HEK293T (cell line): ENCODE data around the gene PPM1N.
A peak's percentile ranks its signal among the peaks of the same experiment; 100 is the strongest.

Source experiments
- CTCF ChIA-PET: fragments of 350-600 bp; formaldehyde crosslinking; extraction: SDS; loops from one replicate; lab custom pipeline; 2021; ENCODE audit warnings: antibody characterized with exemption, inconsistent platforms; lab: Yijun Ruan, JAX
- POLR2A ChIA-PET: fragments of 350-600 bp; formaldehyde crosslinking; extraction: SDS; loops from one replicate; lab custom pipeline; 2020; ENCODE audit warnings: antibody characterized with exemption, inconsistent platforms; lab: Yijun Ruan, JAX
- DNase-seq: peaks from one replicate; pipeline ENCODE4 v3.0.0; 2012; ENCODE audit warnings: mixed read lengths; ENCODE audit errors: extremely low spot score
- ARNT ChIP-seq: fragments of 450-650 bp; IDR thresholded peaks from 2 replicates; pipeline ENCODE4 v1.6.1; 2017; ENCODE audit warnings: mild to moderate bottlenecking
- BHLHE40 ChIP-seq: fragments of 450-650 bp; IDR thresholded peaks from 2 replicates; pipeline ENCODE4 v1.6.1; 2016; ENCODE audit warnings: mild to moderate bottlenecking, moderate library complexity, borderline replicate concordance
- CTBP1 ChIP-seq: fragments of 450-650 bp; IDR thresholded peaks from 2 replicates; pipeline ENCODE4 v1.6.1; 2016; ENCODE audit warnings: borderline replicate concordance
- ELF4 ChIP-seq: fragments of 450-650 bp; IDR thresholded peaks from 2 replicates; pipeline ENCODE4 v1.6.1; 2017; ENCODE audit warnings: antibody characterized with exemption
- FOXA1 ChIP-seq: fragments of 450-650 bp; IDR thresholded peaks from 2 replicates; pipeline ENCODE4 v1.6.1; 2016; ENCODE audit warnings: mild to moderate bottlenecking
- FOXK2 ChIP-seq: fragments of 450-650 bp; IDR thresholded peaks from 2 replicates; pipeline ENCODE4 v1.6.1; 2016; ENCODE audit warnings: mild to moderate bottlenecking
- FOXM1 ChIP-seq: fragments of 450-650 bp; IDR thresholded peaks from 2 replicates; pipeline ENCODE4 v1.6.1; 2017; ENCODE audit warnings: mild to moderate bottlenecking, borderline replicate concordance
- HDGF ChIP-seq: fragments of 450-650 bp; IDR thresholded peaks from 2 replicates; pipeline ENCODE4 v1.6.1; 2017; ENCODE audit warnings: antibody characterized with exemption, borderline replicate concordance
- L3MBTL2 ChIP-seq: fragments of 450-650 bp; conservative IDR thresholded peaks from 2 replicates; pipeline ENCODE4 v1.6.1; 2016; ENCODE audit warnings: mild to moderate bottlenecking
- LEF1 ChIP-seq: fragments of 450-650 bp; IDR thresholded peaks from 2 replicates; pipeline ENCODE4 v1.6.1; 2017; ENCODE audit warnings: mild to moderate bottlenecking, borderline replicate concordance
- NFRKB ChIP-seq: fragments of 450-650 bp; IDR thresholded peaks from 2 replicates; pipeline ENCODE4 v1.6.1; 2016; ENCODE audit warnings: mild to moderate bottlenecking, moderate library complexity
- PKNOX1 ChIP-seq: fragments of 450-650 bp; IDR thresholded peaks from 2 replicates; pipeline ENCODE4 v1.6.1; 2016
- SP1 ChIP-seq: fragments of 450-650 bp; IDR thresholded peaks from 2 replicates; pipeline ENCODE4 v1.6.1; 2017
- SUZ12 ChIP-seq: fragments of 450-650 bp; IDR thresholded peaks from 2 replicates; pipeline ENCODE4 v1.6.1; 2016; ENCODE audit warnings: mild to moderate bottlenecking
- TARDBP ChIP-seq: fragments of 450-650 bp; IDR thresholded peaks from 2 replicates; pipeline ENCODE4 v1.6.1; 2016
- ZNF384 ChIP-seq: fragments of 450-650 bp; IDR thresholded peaks from 2 replicates; pipeline ENCODE4 v1.6.1; 2016

Gene PPM1N

GRCh38 chr19:45455707-45456499, 42.3 kb upstream of the PPM1N start:
- ChIA-PET POLR2A (interaction anchor here (0.8 to 1.2 kb wide), 4 partner anchors 12 to 16 kb away, joined by 3 to 4 read pairs (median 4); partner anchors contain the start of gene FOSB), CTCF (interaction anchor here (0.6 kb wide), 1 partner anchor 22 kb away, joined by 3 read pairs; no protein-coding TSS in a partner anchor)
- TF ChIP-seq FOXM1 = no peak
- TF ChIP-seq PKNOX1 = no peak
- no peak for TF ChIP-seq BHLHE40
- TF ChIP-seq HDGF = no peak
- no peak for TF ChIP-seq TARDBP
- no peak for TF ChIP-seq FOXA1
- DNase-seq = peak; percentile 56

GRCh38 chr19:45456500-45456815, 41.8 kb upstream of the PPM1N start:
- ChIA-PET POLR2A (interaction anchor here (1.0 to 1.2 kb wide), 2 partner anchors 11 to 17 kb away, joined by 3 to 4 read pairs; partner anchors contain the start of gene FOSB), CTCF (interaction anchor here (0.7 kb wide), 1 partner anchor 54 kb away, joined by 6 read pairs; no protein-coding TSS in a partner anchor)
- TF ChIP-seq LEF1 (no peak), ELF4 (no peak), FOXA1 (no peak), ARNT (no peak), BHLHE40 (no peak), HDGF (no peak), FOXK2 (no peak), SUZ12 (no peak), SP1 (no peak), ZNF384 (no peak), CTBP1 (no peak), NFRKB (no peak), TARDBP (no peak), PKNOX1 (no peak), L3MBTL2 (no peak), FOXM1 (no peak)
- no peak for DNase-seq

- ChIA-PET CTCF (no interaction called here), POLR2A (no interaction called here)
- TF ChIP-seq FOXA1 (no peak), BHLHE40 (no peak), ZNF384 (no peak), ELF4 (no peak), PKNOX1 (no peak), SUZ12 (no peak), LEF1 (no peak), HDGF (no peak), CTBP1 (no peak), SP1 (no peak), L3MBTL2 (no peak), FOXK2 (no peak), ARNT (no peak)
- no peak for DNase-seq
Measured at GRCh38 chr19:45457776-45458175, 40.5 kb upstream of the PPM1N start.

GRCh38 chr19:45460807-45461347, 37.4 kb upstream of the PPM1N start:
- TF ChIP-seq FOXM1 (no peak), SP1 (no peak), CTBP1 (no peak), FOXA1 (no peak), NFRKB (no peak), TARDBP (no peak), BHLHE40 (no peak), LEF1 (no peak), ZNF384 (no peak)
- ChIA-PET CTCF (interaction anchor here (1.0 kb wide), 1 partner anchor 22 kb away, joined by 4 read pairs; no protein-coding TSS in a partner anchor), POLR2A (interaction anchor here (0.5 to 1.1 kb wide), 2 partner anchors 8 to 297 kb away, joined by 3 to 4 read pairs; no protein-coding TSS in a partner anchor)
- DNase-seq = no peak

GRCh38 chr19:45462174-45462573, 36.1 kb upstream of the PPM1N start:
- no peak for DNase-seq
- ChIA-PET CTCF (interaction anchor here (0.8 to 1.2 kb wide), 2 partner anchors 17 to 22 kb away, joined by 3 to 5 read pairs; no protein-coding TSS in a partner anchor), POLR2A (no interaction called here)
- no peak for TF ChIP-seq HDGF
- no peak for TF ChIP-seq PKNOX1
- no peak for TF ChIP-seq NFRKB
- no peak for TF ChIP-seq ZNF384
- TF ChIP-seq FOXM1 = no peak
- TF ChIP-seq FOXK2 = no peak
- no peak for TF ChIP-seq BHLHE40
- no peak for TF ChIP-seq ELF4
